ENCODE data around the gene GPC6.

Gene GPC6

GRCh38 chr13:93927431-93927830 is 700.8 kb downstream of the GPC6 start:
- POLR2A ChIA-PET: no interaction called here
- no peak for DNase-seq (ENCODE audit: extremely low spot score)
- CTCF ChIA-PET: no interaction called here
- no peak for TF ChIP-seq LEF1 (IDR thresholded peaks at IDR 0.05; ENCODE audit: borderline replicate concordance)
- TF ChIP-seq CTBP1 (IDR thresholded peaks at IDR 0.05; ENCODE audit: borderline replicate concordance): no peak
- TF ChIP-seq HDGF (IDR thresholded peaks at IDR 0.05; ENCODE audit: borderline replicate concordance): no peak
- no peak for TF ChIP-seq FOXK2 (IDR thresholded peaks at IDR 0.05)
- no peak for TF ChIP-seq ARNT (IDR thresholded peaks at IDR 0.05)
- TF ChIP-seq SUZ12 (IDR thresholded peaks at IDR 0.05): no peak
- TF ChIP-seq, protein P1, sequence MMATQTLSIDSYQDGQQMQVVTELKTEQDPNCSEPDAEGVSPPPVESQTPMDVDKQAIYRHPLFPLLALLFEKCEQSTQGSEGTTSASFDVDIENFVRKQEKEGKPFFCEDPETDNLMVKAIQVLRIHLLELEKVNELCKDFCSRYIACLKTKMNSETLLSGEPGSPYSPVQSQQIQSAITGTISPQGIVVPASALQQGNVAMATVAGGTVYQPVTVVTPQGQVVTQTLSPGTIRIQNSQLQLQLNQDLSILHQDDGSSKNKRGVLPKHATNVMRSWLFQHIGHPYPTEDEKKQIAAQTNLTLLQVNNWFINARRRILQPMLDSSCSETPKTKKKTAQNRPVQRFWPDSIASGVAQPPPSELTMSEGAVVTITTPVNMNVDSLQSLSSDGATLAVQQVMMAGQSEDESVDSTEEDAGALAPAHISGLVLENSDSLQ (IDR thresholded peaks at IDR 0.05): no peak
- no peak for TF ChIP-seq ELF4 (IDR thresholded peaks at IDR 0.05)
- no peak for TF ChIP-seq NFRKB (IDR thresholded peaks at IDR 0.05)
- no peak for TF ChIP-seq FOXM1 (IDR thresholded peaks at IDR 0.05; ENCODE audit: borderline replicate concordance)
- no peak for TF ChIP-seq TARDBP (IDR thresholded peaks at IDR 0.05)

DNA sequence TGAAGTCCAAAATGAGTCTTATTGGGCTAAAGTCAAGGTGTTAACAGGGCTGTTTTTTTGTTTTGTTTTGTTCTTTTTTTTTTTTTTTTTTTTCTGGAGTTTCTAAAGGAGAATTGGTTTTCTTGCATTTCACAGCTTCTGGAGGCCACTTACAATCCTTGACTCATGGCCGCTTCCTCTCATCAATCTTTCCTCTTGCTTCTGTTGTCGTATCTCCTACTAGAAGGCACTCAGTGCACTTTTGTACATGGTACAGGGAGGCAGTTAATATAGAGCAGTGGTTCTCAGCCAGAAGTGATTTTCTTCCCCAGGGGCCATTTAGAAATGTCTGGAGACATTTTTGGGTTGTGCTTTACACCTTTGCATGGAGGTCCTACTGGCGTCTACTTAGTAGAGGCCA is 706.3 kb downstream of the GPC6 start:
- ChIA-PET POLR2A (no interaction called here), CTCF (interaction anchor here (0.5 to 0.7 kb wide), 2 partner anchors 9 to 238 kb away, joined by 3 to 8 read pairs; no protein-coding TSS in a partner anchor)
- DNase-seq (ENCODE audit: extremely low spot score): no peak
- TF ChIP-seq TARDBP (IDR thresholded peaks at IDR 0.05) (no peak), ARNT (IDR thresholded peaks at IDR 0.05) (no peak), ELF4 (IDR thresholded peaks at IDR 0.05) (no peak), L3MBTL2 (conservative IDR thresholded peaks at IDR 0.05) (no peak), SP1 (IDR thresholded peaks at IDR 0.05) (no peak)

- ChIA-PET POLR2A (no interaction called here), CTCF (no interaction called here)
- no peak for TF ChIP-seq FOXA1 (IDR thresholded peaks at IDR 0.05)
- TF ChIP-seq, protein P1 (IDR thresholded peaks at IDR 0.05): no peak
- TF ChIP-seq FOXK2 (IDR thresholded peaks at IDR 0.05): no peak
- TF ChIP-seq ELF4 (IDR thresholded peaks at IDR 0.05): no peak
- no peak for TF ChIP-seq LEF1 (IDR thresholded peaks at IDR 0.05; ENCODE audit: borderline replicate concordance)
- no peak for TF ChIP-seq L3MBTL2 (conservative IDR thresholded peaks at IDR 0.05)
- no peak for TF ChIP-seq BHLHE40 (IDR thresholded peaks at IDR 0.05; ENCODE audit: borderline replicate concordance)
- no peak for DNase-seq (ENCODE audit: extremely low spot score)
Measured at GRCh38 chr13:93936901-93937300, 710.3 kb downstream of the GPC6 start.

DNA sequence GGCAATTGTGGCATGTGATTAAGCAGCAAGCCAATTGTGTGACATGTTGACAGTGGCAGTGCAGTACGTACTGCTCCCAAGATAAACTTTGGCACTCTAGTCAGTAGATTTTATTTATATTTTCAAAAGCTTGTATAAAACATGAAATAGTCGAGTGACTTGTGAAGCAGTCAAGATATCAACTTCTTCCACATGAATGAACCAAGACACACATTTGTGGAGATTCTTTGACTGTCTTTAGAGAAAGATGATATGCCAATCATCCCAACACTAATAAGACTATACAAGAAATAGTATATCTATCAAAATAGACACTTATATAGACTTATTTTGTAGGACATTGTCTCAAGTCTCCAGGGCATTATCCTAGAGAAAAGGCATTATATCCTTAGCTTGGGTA is 714.8 kb downstream of the GPC6 start:
- ChIA-PET POLR2A (no interaction called here), CTCF (no interaction called here)
- no peak for DNase-seq (ENCODE audit: extremely low spot score)
- TF ChIP-seq FOXK2 (IDR thresholded peaks at IDR 0.05) (no peak), CTBP1 (IDR thresholded peaks at IDR 0.05; ENCODE audit: borderline replicate concordance) (no peak), SUZ12 (IDR thresholded peaks at IDR 0.05) (no peak), ARNT (IDR thresholded peaks at IDR 0.05) (no peak), FOXM1 (IDR thresholded peaks at IDR 0.05; ENCODE audit: borderline replicate concordance) (no peak), LEF1 (IDR thresholded peaks at IDR 0.05; ENCODE audit: borderline replicate concordance) (no peak), SP1 (IDR thresholded peaks at IDR 0.05) (no peak), HDGF (IDR thresholded peaks at IDR 0.05; ENCODE audit: borderline replicate concordance) (no peak), NFRKB (IDR thresholded peaks at IDR 0.05) (no peak), ZNF384 (IDR thresholded peaks at IDR 0.05) (no peak), FOXA1 (IDR thresholded peaks at IDR 0.05) (no peak), L3MBTL2 (conservative IDR thresholded peaks at IDR 0.05) (no peak), TARDBP (IDR thresholded peaks at IDR 0.05) (no peak), ELF4 (IDR thresholded peaks at IDR 0.05) (no peak), BHLHE40 (IDR thresholded peaks at IDR 0.05; ENCODE audit: borderline replicate concordance) (no peak)
- TF ChIP-seq, protein P1 (IDR thresholded peaks at IDR 0.05): no peak

- DNase-seq (ENCODE audit: extremely low spot score): no peak
- ChIA-PET POLR2A (no interaction called here), CTCF (no interaction called here)
- TF ChIP-seq, protein P1 (IDR thresholded peaks at IDR 0.05): no peak
- TF ChIP-seq FOXA1 (IDR thresholded peaks at IDR 0.05) (no peak), HDGF (IDR thresholded peaks at IDR 0.05; ENCODE audit: borderline replicate concordance) (no peak), L3MBTL2 (conservative IDR thresholded peaks at IDR 0.05) (no peak), SUZ12 (IDR thresholded peaks at IDR 0.05) (no peak), ELF4 (IDR thresholded peaks at IDR 0.05) (no peak), TARDBP (IDR thresholded peaks at IDR 0.05) (no peak)
Measured at GRCh38 chr13:93942016-93942415, 715.4 kb downstream of the GPC6 start.

DNA sequence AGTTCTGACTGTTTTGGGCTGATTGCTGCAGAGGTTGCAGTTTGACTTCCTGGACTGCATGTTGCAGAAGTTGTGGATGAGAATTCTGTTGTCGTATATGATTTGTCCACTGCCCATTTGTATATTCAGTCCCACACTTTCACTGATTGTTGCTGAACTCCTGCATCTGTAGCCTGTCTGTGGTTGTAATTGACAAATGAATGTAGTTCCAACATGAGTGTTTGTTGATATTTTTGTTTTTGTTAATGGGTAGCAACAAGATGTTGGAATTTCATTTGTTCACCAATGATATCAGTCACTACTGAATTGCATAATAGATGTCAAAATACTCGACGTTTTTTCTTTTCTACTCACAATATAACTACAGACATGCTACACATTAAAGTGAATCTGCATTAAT is 719.0 kb downstream of the GPC6 start:
- TF ChIP-seq, protein P1 (IDR thresholded peaks at IDR 0.05): no peak
- TF ChIP-seq ELF4 (IDR thresholded peaks at IDR 0.05) (no peak), SP1 (IDR thresholded peaks at IDR 0.05) (no peak), NFRKB (IDR thresholded peaks at IDR 0.05) (no peak), ARNT (IDR thresholded peaks at IDR 0.05) (no peak), HDGF (IDR thresholded peaks at IDR 0.05; ENCODE audit: borderline replicate concordance) (no peak), FOXK2 (IDR thresholded peaks at IDR 0.05) (no peak), FOXM1 (IDR thresholded peaks at IDR 0.05; ENCODE audit: borderline replicate concordance) (no peak), ZNF384 (IDR thresholded peaks at IDR 0.05) (no peak), CTBP1 (IDR thresholded peaks at IDR 0.05; ENCODE audit: borderline replicate concordance) (no peak), TARDBP (IDR thresholded peaks at IDR 0.05) (no peak), LEF1 (IDR thresholded peaks at IDR 0.05; ENCODE audit: borderline replicate concordance) (no peak), BHLHE40 (IDR thresholded peaks at IDR 0.05; ENCODE audit: borderline replicate concordance) (no peak), FOXA1 (IDR thresholded peaks at IDR 0.05) (no peak), SUZ12 (IDR thresholded peaks at IDR 0.05) (no peak), L3MBTL2 (conservative IDR thresholded peaks at IDR 0.05) (no peak)
- POLR2A ChIA-PET: no interaction called here
- DNase-seq (ENCODE audit: extremely low spot score): no peak
- CTCF ChIA-PET: no interaction called here
